D721Med (cell line): Measurements from ENCODE around the gene NGB.

Source experiments
- DNase-seq: peaks from one replicate; pipeline ENCODE4 v3.0.0; 2011; ENCODE audit warnings: low spot score; ENCODE audit not compliant: insufficient read length
- FAIRE-seq: peaks from 2 replicates; lab custom pipeline; 2011; peaks lifted over from hg19 to GRCh38; lab: Jason Lieb, UNC
- CTCF ChIP-seq: IDR thresholded peaks from 2 replicates; pipeline ENCODE4 v1.5.1; 2012; ENCODE audit warnings: mild to moderate bottlenecking, control low read depth; ENCODE audit not compliant: insufficient read depth; ENCODE audit errors: missing control alignments

The NGB gene

GRCh38 chr14:77306416-77306815 lies 35.4 kb upstream of the NGB start:
- DNase-seq (no peak), FAIRE-seq (no peak)
- no peak for TF ChIP-seq CTCF

GRCh38 chr14:77305696-77306095 lies 34.7 kb upstream of the NGB start:
- TF ChIP-seq CTCF, result no peak
- no peak for FAIRE-seq
- DNase-seq, result no peak

GRCh38 chr14:77303417-77304156 lies 32.6 kb upstream of the NGB start:
- no peak for FAIRE-seq
- no peak for TF ChIP-seq CTCF
- DNase-seq, result no peak

GRCh38 chr14:77302926-77303325 lies 31.9 kb upstream of the NGB start:
- TF ChIP-seq CTCF, result no peak

GRCh38 chr14:77301103-77301502 lies 30.1 kb upstream of the NGB start:
- FAIRE-seq (no peak), DNase-seq (peak; percentile 45)
- peak; percentile 91 for TF ChIP-seq CTCF

More at GRCh38 chr14:77302926-77303325, 31.9 kb upstream of the NGB start:
- no peak for FAIRE-seq
- DNase-seq, result no peak

- no peak for FAIRE-seq
Measured at GRCh38 chr14:77299771-77300170, 28.8 kb upstream of the NGB start.

More at GRCh38 chr14:77299771-77300170, 28.8 kb upstream of the NGB start:
- TF ChIP-seq CTCF, result no peak
- DNase-seq, result no peak
